ENCODE data around the gene ZSCAN22.
"Not testable (repeated sequence)": the region's sequence is repeated elsewhere in the genome, so short reads cannot be mapped to it uniquely, and the experiment has no call there.

Gene ZSCAN22

GRCh38 chr19:58374200-58374599 lies 47.4 kb downstream of the ZSCAN22 start:
- DNase-seq (ENCODE audit: low read depth in 2 of 2), result no peak

DNA sequence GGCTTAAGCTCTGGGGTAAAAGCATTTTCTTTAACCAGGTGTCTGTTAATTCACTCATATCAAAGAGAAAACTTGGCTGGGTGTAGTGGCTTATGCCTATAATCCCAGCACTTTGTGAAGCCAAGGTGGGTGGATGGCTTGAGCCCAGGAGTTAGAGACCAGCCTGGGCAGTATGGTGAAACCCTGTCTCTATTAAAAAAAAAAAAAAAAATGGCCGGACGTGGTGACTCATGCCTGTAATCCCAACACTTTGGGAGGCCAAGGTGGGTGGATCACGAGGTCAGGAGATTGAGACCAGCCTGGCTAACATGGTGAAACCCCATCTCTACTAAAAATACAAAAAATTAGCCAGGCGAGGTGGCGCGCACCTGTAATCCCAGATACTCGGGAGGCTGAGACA lies 49.9 kb downstream of the ZSCAN22 start:
- DNase-seq (ENCODE audit: low read depth in 2 of 2), result not testable (repeated sequence)

DNA sequence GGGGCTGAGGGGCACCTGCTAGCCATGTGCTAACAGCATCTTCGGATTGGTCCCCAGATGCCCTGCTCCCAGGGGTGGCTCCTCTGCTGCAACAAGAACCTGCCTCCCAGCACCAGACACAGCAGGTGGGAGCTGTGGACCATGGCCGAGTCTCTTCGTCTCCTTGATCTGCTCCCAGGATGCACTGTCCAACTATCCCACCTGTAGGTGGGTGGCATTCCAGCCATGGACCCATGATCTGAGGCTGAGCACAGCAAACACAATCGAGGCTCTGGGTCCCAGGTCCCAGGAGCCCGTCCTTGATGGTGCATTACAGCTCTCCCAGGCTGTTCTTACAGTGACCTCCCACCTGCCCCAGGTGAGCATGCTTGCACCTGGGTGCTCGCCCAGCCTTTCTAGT lies 52.5 kb downstream of the ZSCAN22 start:
- DNase-seq (ENCODE audit: low read depth in 2 of 2), result no peak

DNA sequence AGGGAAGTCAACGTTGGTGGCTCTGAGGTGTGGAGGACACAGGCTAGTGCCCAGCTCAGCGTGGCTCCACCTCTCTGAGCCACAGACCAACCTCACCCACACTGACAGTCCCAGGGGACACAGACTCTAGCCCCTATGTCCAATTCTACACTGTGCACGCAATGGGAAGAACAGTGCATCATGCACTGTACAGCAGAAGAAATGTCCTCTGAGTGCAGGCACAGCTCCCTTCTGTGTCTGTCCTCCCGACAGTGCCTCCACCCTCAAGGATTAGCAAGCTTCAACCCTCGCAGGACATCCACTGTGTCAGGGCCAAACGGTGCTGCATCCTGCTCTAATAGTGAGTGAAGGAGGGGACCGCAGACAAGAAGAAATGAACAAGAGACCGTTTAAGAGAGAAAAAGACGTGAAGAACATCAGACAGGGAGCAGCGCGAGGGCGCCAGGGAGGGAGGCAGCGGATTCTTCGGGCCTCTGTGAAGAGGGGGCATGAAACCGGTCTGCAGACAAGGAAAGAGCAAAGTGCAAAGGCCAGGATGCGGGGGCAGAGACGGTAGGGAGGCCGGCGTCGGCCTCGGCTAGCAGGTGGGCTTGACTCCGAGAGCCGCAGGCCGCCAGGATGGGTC lies 53.4 kb downstream of the ZSCAN22 start:
- no peak for DNase-seq (ENCODE audit: low read depth in 2 of 2)

GRCh38 chr19:58380662-58381459 lies 54.1 kb downstream of the ZSCAN22 start, which contains the start of gene ZNF837:
ZNF837 (minus strand) TSS chr19:58381030; CDS start chr19:58369332, 11,698 bp downstream.
- DNase-seq (ENCODE audit: low read depth in 2 of 2), result peak; percentile 95 to 98

GRCh38 chr19:58381460-58382212 lies 54.8 kb downstream of the ZSCAN22 start:
- no peak for DNase-seq (ENCODE audit: low read depth in 2 of 2)

DNA sequence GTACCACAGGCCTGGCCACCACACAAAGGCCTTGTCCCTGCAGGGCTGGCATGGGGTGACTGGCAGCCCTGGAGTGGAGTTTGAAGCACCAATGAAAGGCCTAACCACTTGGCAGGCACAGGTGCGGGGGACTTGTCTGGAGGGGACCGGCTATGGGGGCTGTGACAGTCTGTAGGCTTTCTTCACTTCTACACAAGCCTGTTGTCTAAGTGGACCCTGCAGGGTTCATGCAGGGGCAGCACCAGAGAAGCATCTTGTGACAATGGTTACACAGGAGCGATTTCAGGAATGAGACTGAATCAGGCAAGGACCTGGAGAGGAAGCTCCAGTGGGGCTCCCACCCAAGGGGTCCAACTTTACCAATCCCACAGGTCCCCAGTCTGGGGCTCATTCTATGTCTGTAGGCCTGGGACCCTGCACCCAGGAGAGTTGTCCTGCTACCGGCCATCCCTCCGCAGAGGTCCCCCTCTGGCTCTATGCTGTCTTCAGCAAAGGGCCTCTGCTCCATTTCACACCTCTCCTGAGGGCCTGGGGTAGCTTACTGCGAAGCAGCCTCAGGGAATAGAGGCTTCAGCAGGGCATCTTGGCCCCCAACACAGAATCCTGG lies 56.3 kb downstream of the ZSCAN22 start:
- DNase-seq (ENCODE audit: low read depth in 2 of 2), result no peak

DNA sequence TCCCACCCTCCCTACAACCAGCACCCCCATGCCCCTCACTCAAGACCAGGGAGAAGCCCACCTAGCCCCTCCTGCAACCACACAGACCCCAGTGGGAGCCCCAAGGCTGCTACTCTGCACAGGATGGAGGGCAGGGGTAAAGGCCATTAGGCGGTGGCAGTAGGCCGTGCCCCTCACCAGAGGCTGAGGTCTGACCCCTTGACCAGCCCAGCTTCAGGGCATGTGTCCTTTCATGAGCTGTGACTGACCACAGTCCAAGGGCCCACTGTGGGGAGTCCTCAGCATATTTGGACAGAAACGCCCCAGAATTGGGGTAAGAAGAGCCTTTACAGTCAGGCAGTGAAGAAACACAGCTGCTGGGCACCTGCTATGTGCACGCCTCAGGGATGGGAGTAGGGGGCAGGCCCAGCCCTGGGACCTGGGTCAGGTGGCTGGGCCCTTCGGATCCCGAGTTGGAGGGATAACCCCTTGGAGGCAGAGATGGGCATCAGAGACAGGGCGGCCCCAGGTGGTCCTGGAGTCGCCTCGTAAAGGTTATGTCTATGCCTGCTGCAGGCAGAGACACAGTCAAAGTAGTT lies 58.6 kb downstream of the ZSCAN22 start:
- DNase-seq (ENCODE audit: low read depth in 2 of 2), result no peak

DNA sequence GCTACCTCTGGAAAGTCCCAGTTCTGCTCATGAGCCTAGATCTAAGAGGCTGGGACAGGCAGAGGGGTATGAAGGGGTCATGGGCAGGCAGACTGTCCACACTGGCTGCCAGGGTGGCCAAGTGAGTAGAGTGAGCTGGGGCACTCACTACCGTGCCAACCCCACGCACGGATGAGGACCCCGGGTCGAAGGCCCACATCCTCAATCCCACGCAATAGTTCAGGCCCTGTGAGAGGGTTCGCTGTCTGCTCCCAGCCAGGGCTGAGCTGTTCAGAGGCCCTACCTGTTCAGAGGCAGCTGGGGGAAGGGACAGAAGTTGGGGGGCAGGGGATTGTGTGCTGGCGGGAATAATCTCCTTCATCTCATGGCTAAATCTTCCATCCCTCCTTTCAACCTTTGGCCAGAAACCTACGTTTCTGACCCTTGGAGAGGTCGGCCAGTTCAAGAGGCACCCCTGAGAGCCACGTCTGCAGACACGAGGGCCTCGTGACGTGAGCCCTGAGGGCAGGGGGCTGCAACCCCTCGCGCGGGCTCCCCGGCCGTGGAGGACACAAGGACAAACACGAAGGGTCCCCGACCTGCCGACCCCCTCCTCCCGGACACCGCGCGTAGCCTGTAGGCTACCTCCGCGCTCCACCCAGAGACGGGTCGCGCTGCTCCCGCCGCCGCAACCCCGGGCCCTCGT lies 59.2 kb downstream of the ZSCAN22 start:
- no peak for DNase-seq (ENCODE audit: low read depth in 2 of 2)

DNA sequence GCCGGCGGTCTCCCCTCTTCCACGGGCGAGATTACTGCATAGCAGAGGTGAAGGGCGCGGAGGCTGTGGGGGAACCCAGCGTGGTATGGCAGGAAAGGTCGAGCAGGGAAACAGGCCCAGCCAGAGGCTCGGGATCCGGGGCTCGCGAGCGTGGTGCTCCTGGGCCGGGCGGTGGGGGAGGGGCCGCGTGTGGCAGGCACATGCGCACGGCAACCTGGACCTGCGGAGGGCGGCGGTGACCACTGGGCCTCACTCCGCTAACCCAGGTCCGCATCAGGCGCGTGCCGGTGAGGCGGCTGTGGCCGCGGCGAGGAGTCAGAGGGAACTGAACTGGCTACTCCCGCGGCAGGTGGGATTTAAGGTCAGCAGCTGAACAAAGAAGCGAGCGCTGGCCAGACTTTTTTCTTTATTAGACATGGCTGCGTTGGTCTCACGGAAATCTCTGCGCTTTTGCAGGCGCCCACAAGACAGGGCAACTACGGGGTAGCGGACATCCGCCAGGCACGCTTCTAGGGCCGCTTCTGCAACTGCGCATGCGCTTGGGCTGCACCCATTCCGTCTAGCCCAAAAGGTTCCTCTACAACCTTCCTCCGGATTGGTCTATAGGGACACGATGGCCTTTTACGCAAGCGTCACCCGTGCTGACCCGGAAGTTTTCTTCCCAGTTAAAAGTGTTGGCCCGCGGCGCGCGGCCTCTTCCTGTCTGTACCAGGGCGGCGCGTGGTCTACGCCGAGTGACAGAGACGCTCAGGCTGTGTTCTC lies 60.0 kb downstream of the ZSCAN22 start, which contains the start of gene RPS5:
RPS5 (plus strand) TSS at position 694 of the 762 bp plus-strand sequence. CDS start 869 bp downstream, outside the sequence.
- DNase-seq (ENCODE audit: low read depth in 2 of 2), result peak; percentile 89 to 94

- no peak for DNase-seq (ENCODE audit: low read depth in 2 of 2)
These were observed 60.8 kb downstream of the ZSCAN22 start for GRCh38 chr19:58387338-58388174.

GRCh38 chr19:58388175-58388526 lies 61.4 kb downstream of the ZSCAN22 start:
- no peak for DNase-seq (ENCODE audit: low read depth in 2 of 2)

Measured in stimulated activated CD8-positive, alpha-beta memory T cell treated with anti-CD3 and anti-CD28 coated beads, Interleukin-15, amount 100 ng/mL, for 4 hours (primary cell).